Activated CD8-positive, alpha-beta memory T cell treated with anti-CD3 and anti-CD28 coated beads, Interleukin-2, amount 50 U/mL, for 4 hours (primary cell): ENCODE results near the gene ASXL1.
"Not testable (repeated sequence)": the region's sequence is repeated elsewhere in the genome, so short reads cannot be mapped to it uniquely, and the experiment has no call there.

ENCODE experiments used
- DNase-seq: peaks from one replicate; pipeline ENCODE4 v3.0.0-alpha.2; 2020

ASXL1 gene

DNA sequence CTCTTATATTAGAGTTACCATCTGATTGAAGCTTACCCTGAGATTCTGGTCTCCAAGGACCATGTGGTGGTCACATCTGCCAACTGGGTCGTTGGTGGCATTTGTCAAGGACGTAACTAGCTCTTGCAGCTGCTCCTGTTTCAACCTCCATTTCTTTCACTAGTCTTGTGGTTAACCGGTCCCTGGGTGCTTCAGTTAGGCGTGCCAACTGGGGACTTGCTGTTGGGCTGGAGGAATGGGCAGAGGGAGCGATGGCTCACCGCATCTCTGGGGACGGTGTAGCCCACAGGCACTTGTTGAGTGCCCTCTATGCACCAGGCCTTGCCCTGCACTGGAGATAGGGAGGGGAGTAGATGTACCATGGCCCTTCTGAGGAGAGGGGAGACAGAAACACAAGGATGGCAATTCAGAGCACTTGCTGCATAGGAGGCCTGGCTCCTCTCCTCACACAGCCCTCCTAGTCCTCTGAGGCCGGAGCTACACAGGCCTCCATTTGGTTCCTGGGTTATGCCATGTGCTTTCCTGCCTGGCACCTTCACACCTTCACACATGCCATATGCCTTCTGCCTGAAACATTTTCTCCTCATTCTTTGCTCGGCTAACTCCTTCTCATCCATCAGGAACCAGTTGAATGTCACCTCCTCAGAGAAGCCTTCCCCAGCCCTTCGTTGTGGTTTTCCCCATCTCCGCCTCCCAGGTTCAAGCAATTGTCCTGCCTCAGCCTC, 20.0 kb upstream of the ASXL1 start:
- no peak for DNase-seq

DNA sequence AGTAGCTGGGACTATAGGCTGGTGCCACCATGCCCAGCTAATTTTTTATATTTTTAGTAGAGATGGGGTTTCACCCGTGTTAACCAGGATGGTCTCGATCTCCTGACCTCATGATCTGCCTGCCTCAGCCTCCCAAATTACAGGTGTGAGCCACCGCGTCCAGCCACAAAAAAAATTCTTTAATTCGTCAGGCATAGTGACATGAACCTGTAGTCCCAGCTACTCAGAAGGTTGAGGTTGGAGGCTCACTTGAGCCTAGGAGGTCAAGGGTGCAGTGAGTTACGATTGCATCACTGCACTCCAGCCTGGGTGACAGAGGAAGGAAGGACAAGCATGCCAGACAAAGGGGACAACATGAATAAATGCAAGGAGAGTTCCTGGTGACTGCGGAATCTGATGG, 19.5 kb upstream of the ASXL1 start:
- DNase-seq: no peak

DNA sequence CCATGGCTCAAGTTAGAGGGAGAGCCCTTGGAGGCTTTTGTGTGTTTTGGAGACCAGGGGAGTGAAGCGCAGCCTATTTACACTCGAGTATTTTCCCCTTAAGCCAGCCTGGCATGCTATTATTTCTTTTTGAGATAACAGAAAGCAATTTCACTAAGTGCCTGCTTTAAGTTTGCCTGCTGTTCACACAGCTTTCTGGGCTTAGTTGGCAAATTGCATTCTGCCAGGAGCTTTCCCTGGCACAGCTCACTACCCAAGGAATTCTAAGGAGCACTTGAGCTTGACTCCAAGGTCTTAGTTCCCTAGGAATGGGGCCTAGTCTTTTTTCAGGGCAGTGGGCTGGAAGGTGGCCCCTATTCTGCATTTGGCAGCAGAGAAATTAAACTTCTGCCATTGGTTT, 19.0 kb upstream of the ASXL1 start:
- no peak for DNase-seq

DNA sequence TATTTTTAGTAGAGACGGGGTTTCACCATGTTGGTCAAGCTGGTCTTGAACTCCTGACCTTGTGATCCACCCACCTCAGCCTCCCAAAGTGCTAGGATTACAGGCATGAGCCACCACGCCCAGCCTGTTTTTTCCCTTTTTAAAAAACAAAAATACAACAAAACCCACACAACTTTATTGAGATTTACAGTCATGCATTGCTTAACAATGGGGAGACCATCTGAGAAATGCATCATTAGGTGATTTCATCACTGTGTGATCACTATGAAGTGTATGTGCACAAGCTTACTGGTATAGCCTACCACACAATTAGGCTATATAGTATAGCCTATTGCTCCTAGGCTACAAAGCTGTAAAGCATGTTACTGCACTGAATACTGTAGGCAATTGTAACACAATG, 17.1 kb upstream of the ASXL1 start:
- DNase-seq: not testable (repeated sequence)

DNA sequence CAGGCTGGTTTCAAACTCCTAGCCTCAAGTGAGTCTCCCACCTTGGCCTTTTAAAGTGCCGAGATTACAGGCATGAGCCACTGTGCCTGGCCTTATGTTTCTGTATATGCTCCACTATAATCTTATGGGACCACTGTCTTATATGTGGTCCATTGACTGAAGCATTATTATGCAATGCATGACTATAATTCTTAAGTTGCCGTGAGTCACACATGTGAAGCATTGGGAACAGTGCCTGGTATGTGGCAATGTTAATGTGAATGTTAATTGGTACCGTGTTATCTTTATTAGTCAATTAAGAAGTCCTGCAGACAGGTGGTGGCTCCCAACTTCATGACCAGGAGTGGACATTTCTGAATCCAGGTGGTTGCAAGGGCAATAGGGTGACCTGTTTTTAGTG, 14.7 kb upstream of the ASXL1 start:
- DNase-seq: no peak

DNA sequence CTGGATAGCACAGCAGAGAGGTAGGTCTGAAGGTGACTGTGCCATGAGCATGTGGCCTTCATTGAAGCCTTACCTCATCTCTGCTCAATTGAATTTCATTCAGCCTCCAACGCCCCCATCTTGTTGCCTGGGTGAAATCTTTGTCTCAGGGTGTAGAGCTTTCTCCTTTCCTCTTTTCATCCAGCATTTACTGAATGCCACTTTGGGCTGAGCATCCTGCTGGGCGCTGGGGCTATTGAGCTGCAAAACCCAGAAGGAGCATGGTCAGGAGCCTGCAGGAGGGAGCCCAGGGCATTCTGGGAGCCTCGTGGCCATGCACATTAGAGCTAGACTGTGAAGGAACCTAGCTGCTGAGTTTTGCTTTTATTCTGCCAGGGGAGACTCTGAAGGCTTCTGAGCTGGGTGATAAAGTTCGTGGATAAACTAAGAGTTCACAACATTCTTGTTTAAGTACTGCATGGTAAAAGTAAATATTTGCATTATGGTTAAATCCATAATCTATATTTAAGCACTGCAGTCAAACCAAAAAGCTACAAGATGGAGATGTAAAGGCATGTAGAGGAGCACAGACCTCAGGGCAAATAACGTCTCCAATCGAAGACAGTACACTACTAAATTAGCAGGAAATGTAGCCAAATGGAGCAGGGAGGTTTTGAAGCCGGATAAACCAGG, 13.2 kb upstream of the ASXL1 start:
- no peak for DNase-seq

DNA sequence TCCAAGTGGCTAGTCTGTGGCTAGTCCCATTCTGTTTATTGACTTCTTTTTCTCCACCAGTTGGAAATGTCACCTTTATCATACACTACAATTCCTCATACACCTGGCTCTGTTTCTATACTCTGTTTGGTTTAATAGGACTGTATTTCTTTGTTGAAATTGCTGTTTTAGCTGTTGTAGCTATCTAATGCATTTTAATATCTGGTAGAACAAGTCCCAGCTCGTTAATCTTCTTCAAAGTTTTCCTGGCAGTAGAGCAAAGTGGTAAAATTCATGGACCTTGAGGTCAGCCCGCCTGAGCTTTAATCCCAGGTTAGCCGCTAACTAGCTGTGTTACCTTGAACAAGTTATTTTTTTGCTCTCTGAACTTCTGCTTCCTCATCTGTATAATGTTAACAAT, 9.9 kb upstream of the ASXL1 start:
- DNase-seq: no peak

DNA sequence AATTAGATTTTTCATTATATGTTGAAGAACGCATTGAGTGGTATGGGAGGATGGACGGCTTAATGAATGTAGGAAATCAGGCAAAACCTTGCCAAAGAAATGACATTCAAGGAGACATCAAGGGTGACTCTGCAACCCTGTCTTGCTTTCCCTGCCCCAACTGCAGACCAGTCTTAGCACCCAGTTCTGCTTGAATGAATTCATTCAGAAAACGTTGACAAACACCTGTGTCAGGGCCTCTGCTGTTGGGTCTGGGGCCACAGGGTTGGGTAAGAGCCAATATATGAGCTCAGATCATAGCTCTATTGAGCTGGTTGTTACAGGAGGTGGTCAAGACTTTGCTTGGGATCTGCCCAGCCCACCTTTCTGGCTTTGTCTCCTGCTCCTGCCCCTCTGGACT, 7.7 kb upstream of the ASXL1 start:
- no peak for DNase-seq

DNA sequence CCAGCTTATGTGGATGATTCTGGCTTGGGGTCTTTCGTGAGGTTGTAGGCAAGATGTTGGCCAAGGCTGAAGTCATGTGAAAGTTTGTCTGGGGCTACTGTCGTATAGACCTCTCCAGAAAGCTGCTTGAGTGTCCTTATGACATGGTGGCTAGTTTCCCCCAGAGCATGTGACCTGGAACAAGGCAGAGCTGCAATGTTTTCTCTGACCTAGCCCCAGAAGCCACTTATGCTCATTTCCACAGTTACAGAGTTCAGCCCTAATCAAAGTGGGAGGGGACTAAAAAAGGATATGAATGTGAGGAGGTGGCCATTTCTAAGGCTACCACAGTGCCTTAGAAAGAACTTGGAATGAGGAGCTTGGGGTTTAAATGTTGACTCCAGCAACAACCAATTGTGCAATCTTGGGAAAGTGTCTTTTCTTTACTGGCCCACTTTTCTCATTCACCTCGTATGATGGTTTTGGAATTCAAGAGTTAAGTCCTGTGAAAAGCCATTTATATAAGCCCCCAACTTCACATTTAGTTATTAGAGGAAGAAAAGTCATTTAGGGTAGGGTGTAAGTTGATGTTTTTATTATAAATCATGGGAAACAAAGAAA, 5.9 kb upstream of the ASXL1 start:
- no peak for DNase-seq

DNA sequence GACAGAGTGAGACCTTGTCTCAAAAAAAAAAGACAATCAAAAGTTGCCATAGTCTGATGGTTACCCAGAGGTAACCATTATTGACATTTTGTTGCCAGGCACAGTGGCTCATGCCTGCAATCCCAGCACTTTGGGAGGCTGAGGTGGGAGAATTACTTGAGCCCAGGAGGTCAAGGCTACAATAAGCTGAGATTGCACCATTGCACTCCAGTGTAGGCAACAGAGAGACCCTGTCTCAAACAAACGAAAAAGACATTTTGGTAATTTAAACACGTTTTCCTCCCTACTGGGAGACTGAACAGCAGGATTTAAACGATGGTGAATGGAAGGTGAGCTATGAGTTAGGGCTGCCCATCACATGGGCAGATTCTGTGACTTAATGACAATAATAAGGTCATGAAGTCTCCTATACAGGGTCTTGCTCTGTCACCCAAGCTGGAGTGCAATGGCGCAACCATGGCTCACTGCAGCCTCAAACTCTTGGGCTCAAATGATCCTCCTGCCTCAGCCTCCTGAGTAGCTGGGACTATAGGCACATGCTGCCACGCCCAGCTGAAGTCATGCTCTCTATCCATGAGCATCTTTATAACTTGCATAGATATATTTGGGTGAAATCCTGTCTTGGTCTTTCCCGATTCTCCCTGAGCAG, 4.2 kb upstream of the ASXL1 start:
- no peak for DNase-seq

DNA sequence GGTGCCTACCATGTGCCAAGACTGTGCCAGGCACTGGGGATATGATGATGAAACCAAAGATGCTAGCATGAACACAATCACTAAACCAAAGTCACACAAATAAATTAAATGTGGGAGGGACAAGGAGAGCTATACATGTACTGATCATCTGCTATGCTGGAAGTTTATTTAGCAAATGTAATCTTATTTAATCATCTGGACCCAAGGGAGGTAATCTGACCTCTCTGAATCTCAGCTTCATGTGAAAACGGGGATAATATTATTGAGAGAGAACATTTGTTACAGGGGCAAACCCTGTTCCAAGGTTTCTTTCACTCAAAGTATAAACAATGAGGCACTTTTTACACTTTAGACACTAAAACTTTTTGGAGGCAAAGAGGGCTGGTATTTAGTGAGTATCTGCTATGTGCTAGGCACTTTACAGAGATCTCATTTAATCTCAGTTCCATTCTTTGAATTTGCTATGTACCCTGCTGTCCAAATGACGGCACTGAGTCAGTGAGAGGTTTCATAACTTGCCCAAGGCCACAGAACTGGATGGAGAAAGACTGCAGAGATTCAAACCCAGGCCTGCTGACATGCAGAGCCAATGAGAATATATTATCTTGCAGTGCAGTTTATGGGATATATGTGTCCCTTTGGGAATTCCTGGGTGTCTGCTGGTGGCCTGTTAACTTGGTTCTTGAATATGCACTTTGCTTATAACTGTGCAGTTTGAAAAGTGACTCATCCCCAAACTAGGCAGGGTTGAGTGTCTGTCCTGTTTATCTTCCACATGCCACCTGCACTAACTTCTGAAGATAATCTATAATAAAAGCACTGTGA, 3.3 kb upstream of the ASXL1 start:
- DNase-seq: no peak

DNA sequence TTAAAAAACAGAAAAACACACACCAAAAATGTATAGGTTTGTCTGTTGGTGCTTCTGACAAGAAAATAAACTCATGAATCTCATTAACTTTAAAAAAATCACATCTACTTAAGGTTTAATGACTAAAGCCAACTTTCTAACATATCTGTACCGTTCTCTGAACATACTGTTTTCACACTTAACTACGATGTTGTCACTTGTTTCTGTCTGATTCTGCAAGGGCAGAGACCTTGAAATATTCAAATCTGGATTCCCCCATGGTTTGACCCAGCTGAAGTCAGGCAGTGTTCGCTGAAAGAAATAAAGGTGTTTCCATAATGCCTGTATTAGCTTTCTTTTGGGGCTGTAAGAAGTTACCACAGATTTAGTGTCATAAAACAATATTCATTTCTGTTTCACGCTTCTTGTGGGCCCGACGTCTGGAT, 2.7 kb upstream of the ASXL1 start:
- no peak for DNase-seq

DNA sequence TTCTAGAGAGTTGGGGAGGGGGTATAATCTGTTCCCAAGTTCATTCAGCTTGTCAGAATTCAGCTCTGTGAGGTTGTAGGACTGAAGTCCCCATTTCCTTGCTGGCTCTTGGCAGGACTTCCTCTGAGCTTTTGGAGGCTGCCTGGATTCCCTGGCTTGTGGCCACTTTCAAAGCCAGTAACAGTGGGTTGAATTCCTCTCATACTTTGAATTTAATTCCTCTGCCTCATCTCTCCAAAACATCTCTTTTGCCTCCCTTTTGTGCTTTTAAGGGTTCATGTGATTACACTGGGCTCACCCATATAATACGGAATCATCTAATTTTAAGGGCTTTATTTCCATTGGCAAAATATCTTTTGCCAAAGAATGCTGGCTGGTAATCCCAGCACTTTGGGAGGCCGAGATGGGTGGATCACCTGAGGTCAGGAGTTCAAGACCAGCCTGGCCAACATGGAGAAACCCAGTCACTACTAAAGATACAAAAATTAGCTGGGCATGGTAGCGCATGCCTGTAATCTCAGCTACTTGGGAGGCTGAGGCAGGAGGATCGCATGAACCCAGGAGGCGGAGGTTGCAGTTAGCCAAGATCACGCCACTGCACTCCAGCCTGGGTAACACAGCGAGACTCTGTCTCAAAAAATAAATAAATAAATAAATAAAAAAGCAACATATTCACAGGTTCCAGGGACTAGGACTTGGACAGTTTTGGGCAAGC, 2.1 kb upstream of the ASXL1 start:
- DNase-seq: not testable (repeated sequence)

DNA sequence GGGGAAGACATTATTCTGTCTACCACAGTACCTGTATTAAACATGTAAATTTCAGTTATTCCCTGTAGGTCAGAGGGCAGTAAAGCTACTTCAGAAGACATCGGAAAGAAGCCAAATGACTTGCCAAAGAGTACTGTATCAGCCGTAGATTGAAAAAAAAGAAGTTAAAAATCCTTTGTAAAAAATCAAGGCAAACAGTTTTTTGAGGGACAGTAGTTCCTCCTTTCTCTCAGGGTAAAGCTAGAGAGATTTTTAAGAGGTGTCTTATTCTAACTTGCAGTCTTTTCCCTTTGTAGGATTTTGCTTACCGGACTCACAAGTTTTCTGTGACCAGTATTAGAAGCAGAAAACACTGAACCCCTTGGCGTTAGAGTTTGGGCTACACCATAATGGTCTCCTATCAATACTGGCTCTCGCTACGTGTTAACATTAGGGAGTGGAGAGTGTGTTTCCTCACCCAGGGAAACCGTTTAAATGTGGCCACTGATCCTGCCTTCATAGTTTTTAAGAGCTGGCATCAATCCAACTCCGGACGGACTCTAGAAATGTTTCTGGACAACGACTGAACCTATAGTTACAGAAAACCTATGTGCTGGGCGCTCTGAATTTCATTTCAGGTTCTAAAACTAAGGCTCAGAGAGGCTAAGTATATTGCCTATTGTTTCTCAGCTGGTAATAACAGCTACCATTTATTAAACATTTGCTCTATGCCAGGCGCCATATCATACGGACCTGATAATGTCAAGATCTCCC, 1.3 kb upstream of the ASXL1 start:
- DNase-seq: no peak

DNA sequence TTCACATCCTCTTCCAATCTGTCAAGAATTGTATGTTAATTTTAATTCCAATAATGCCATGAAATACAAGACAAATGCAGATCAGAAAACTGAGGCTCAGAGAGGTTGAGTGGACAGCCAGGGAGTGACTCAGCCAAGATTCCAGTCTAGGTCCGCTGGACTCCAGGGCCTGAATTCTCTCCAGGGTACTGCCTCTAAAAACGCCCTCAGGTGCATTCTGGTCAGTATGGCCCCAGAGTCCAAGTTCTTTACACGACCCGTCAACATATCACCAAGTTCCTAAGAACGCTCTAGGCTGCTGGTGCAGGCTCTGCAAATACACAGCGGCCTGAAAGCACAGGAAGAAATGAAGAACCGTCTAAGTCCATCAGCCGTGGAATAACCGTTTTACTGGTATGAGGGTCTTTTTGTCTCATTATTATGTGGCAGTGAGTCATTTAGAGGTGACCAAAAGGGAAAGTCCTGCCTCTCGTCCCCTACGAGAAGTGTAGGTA, 709 bp upstream of the ASXL1 start:
- no peak for DNase-seq

DNA sequence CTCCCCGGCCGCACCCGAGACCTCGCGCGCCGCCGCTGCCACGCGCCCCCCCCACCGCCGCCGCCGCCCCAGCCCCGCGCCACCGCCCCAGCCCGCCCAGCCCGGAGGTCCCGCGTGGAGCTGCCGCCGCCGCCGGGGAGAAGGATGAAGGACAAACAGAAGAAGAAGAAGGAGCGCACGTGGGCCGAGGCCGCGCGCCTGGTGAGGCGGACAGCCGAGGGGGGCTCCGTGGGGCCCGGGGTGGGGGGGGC, 426 bp downstream of the ASXL1 start:
- DNase-seq: no peak

DNA sequence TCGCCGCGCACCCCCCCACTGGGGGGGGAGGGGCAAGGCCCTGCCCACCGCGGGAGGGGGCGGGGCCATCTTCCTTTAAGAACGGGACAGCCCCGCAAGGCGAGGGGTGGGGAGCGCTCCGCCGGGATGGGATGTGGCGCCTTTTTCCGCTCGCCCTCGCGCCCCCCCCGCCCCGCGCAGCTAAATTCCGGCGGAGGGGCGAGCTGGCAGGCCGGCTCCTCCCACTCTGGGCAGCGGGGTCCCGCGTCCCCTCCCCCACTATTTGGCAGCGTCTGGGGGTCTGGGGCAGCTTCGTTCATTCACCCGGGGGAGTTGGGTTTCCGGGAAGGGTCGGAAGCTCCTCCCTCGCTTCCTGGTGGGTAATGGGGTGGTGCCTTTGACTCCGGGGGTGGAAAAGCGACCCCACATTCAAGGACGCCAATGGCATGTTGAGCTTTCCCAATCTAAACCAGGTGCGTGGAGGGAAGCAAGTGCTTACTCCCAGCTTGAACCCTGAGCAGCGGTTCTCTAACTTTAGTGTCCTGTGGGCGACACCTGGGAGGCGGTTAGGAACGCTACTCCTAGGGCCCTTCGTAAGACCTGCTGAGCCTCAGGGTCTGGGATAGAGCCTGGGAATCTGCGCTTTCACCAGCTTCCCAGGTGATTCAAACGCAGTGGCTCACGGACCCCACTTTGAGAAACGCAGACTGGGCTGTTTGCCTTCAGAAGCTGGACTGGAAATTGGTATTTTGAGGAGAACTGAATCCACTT, 927 bp downstream of the ASXL1 start:
- DNase-seq: peak; percentile 74

DNA sequence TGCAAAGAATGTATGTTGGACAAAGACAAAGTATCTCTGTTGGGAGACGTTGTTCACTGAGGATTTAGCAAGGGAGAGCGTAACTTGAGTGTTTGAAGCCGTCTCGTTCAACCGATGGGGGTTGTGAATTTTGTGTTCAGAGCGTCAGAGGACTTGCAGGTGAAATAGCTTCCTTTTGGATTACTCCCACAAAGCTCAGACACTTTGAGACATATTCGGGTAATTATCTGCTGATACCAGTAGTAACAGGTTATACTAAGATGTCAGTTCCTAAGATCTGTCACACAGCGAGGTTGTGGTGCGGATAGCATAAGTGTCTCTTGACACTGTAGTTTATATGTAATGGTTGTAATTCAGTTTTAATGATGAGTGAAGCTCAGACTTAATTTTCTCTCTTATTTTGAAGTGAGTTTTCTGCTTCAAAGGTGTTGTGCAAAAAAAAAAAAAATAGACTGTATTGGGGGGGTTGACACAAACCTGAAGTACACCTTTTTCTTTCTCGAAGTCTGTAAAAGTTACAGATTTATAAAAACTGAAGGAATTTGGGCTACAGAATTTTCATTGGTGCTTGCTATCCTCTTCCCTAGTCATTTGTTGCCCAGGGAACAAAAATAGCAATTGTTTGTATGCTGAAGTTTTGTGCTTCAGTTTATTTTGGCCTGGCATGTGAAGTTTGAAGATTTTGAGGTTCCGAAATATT, 1.7 kb downstream of the ASXL1 start:
- DNase-seq: no peak

DNA sequence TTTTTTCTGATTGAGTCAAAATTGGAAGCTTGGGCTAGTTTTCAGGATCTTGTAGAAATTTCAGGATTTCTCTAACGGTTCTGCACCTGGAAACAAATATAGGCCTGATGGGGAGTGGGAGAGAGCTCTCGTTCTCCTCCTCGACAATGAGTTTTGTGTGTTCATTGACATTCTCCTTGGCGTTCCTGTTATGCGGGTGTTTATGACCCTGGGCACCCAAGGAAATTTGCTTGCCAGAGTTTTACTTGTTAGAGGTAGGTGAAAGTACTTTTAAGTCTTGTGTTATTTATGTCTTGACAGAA, 2.2 kb downstream of the ASXL1 start:
- DNase-seq: no peak

DNA sequence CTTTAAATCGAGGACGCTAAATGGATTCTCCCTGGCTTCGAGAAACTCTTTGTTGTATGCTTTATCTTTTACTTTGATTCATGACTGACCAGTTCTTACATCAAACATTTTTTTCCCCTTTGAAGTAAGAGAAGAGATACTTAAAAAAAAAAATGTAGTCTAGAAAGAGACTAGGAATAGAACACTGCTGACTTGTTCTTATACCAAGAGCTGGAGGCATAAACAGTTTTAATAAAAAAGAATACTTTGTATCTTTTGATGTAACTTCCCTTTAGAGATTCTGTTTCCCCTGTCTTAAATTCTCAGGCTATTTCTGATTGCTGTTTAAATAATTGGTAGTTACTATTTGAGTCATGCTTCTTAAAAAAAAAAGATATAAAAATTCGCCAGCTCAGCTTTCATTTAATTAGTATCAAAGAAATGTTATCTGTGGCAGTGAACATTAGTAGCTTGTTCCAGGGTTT, 4.8 kb downstream of the ASXL1 start:
- DNase-seq: no peak
